IMR-90 (cell line): ENCODE results near the gene NKAIN1. TPM values are rescaled to one million over a fixed set of nuclear protein-coding genes. Genes with fewer than 3 reads are reported as not detected.

Source experiments
- ATAC-seq: fragments of 200-7000 bp; cut with Tn5 transposase; 2 replicates; pipeline ENCODE4 v1.9.1; 2020; ENCODE audit warnings: low read depth, mild to moderate bottlenecking, moderate library complexity
- BruUV-seq: library from RNA; stranded (reverse); fragments of 400-500 nt; replicated peaks from 2 replicates; lab custom pipeline; 2021; lab: Mats Ljungman, UMichigan
- CTCF ChIA-PET: fragments of 300-600 bp; formaldehyde crosslinking; extraction: SDS; loops from one replicate; lab custom pipeline; 2021; ENCODE audit warnings: antibody characterized with exemption; lab: Yijun Ruan, JAX
- POLR2A ChIA-PET: fragments of 300-600 bp; sonication (Branson Sonifier 250); formaldehyde crosslinking; loops from one replicate; lab custom pipeline; 2022; ENCODE audit warnings: antibody characterized with exemption; ENCODE audit not compliant: unreplicated experiment; lab: Charles Lee
- DNase-seq: peaks from one replicate; pipeline ENCODE4 v3.0.0; 2013
- H2AFZ ChIP-seq: replicated peaks from 2 replicates; pipeline ENCODE3; 2013; ENCODE audit warnings: low read length, mild to moderate bottlenecking; ENCODE audit not compliant: poor library complexity
- H2AK5ac ChIP-seq: 2 replicates; pipeline ENCODE4 v1.6.1; 2013; ENCODE audit warnings: low read depth, low read length, inconsistent platforms
- H2AK9ac ChIP-seq: replicated peaks from 2 replicates; pipeline ENCODE3; 2013; ENCODE audit warnings: mild to moderate bottlenecking, low read depth, low read length, moderate library complexity; ENCODE audit not compliant: poor library complexity
- H2BK120ac ChIP-seq: 2 replicates; pipeline ENCODE4 v1.6.1; 2013; ENCODE audit warnings: low read depth, low read length, inconsistent platforms
- H2BK15ac ChIP-seq: 3 replicates; pipeline ENCODE4 v1.6.1; 2013; ENCODE audit warnings: low read depth, low read length, inconsistent platforms
- H2BK20ac ChIP-seq: 2 replicates; pipeline ENCODE4 v1.6.1; 2013; ENCODE audit warnings: low read depth, mild to moderate bottlenecking, inconsistent platforms, low read length, moderate library complexity
- H2BK5ac ChIP-seq: 2 replicates; pipeline ENCODE4 v1.6.1; 2013; ENCODE audit warnings: mild to moderate bottlenecking, low read depth, low read length, inconsistent platforms; ENCODE audit not compliant: poor library complexity, severe bottlenecking
- H3K14ac ChIP-seq: replicated peaks from 2 replicates; pipeline ENCODE4 v1.6.1; 2013; ENCODE audit warnings: low read depth, low read length, inconsistent platforms
- H3K18ac ChIP-seq: 2 replicates; pipeline ENCODE4 v1.6.1; 2013; ENCODE audit warnings: low read depth, low read length, control low read depth
- H3K23ac ChIP-seq: 2 replicates; pipeline ENCODE4 v1.6.1; 2013; ENCODE audit warnings: low read depth, low read length, inconsistent platforms
- H3K27ac ChIP-seq: 2 replicates; pipeline ENCODE4 v1.5.1; 2013; ENCODE audit warnings: mild to moderate bottlenecking, control low read depth, low read length; ENCODE audit not compliant: insufficient read depth
- H3K27me3 ChIP-seq: 2 replicates; pipeline ENCODE4 v1.6.1; 2013; ENCODE audit warnings: low read length; ENCODE audit not compliant: control insufficient read depth, insufficient read depth
- H3K36me3 ChIP-seq: 2 replicates; pipeline ENCODE4 v1.6.1; 2013; ENCODE audit warnings: low read length, mixed read lengths; ENCODE audit not compliant: control insufficient read depth, insufficient read depth
- H3K4ac ChIP-seq: 2 replicates; pipeline ENCODE4 v1.6.1; 2013; ENCODE audit warnings: low read depth, low read length, inconsistent platforms
- H3K4me1 ChIP-seq: 2 replicates; pipeline ENCODE4 v1.6.1; 2013; ENCODE audit warnings: low read length, mixed read lengths; ENCODE audit not compliant: control insufficient read depth, insufficient read depth
- H3K4me2 ChIP-seq: 2 replicates; pipeline ENCODE4 v1.6.1; 2013; ENCODE audit warnings: low read depth, mild to moderate bottlenecking, control low read depth, low read length, moderate library complexity
- H3K4me3 ChIP-seq: 2 replicates; pipeline ENCODE4 v1.5.1; 2013; ENCODE audit warnings: low read depth, mild to moderate bottlenecking, control low read depth, low read length, moderate library complexity; ENCODE audit not compliant: insufficient read depth
- H3K56ac ChIP-seq: 2 replicates; pipeline ENCODE4 v1.6.1; 2013; ENCODE audit warnings: low read length, inconsistent platforms; ENCODE audit not compliant: insufficient read depth; ENCODE audit errors: extremely low read depth
- H3K79me1 ChIP-seq, 2 experiments: 2 replicates each; pipeline ENCODE4 v1.6.1; 2013; ENCODE audit warnings: low read length in 2 of 2, inconsistent platforms in 1 of 2, low read depth in 1 of 2
- H3K9ac ChIP-seq: 2 replicates; pipeline ENCODE4 v1.6.1; 2013; ENCODE audit warnings: low read depth, low read length, control low read depth
- H3K9me1 ChIP-seq: 2 replicates; pipeline ENCODE4 v1.6.1; 2013; ENCODE audit warnings: low read length, inconsistent platforms; ENCODE audit not compliant: insufficient read depth
- H3K9me3 ChIP-seq: 2 replicates; pipeline ENCODE4 v1.6.1; 2013; ENCODE audit warnings: low read length; ENCODE audit not compliant: control insufficient read depth, insufficient read depth
- H4K20me1 ChIP-seq: 2 replicates; pipeline ENCODE4 v1.6.1; 2013; ENCODE audit warnings: low read length, inconsistent platforms; ENCODE audit not compliant: insufficient read depth
- H4K5ac ChIP-seq: 2 replicates; pipeline ENCODE4 v1.6.1; 2013; ENCODE audit warnings: mild to moderate bottlenecking, low read depth, low read length, control low read depth
- H4K8ac ChIP-seq, 2 experiments: 2 replicates each; pipeline ENCODE4 v1.6.1; 2013; ENCODE audit warnings: low read depth in 2 of 2, low read length in 2 of 2, control low read depth in 1 of 2, inconsistent platforms in 1 of 2
- H4K91ac ChIP-seq: 2 replicates; pipeline ENCODE4 v1.6.1; 2013; ENCODE audit warnings: low read depth, low read length, inconsistent platforms; ENCODE audit not compliant: insufficient read depth
- BHLHE40 ChIP-seq: fragments of 150-350 bp; IDR thresholded peaks from 2 replicates; pipeline ENCODE4 v1.6.1; 2016; ENCODE audit warnings: mild to moderate bottlenecking, low read depth, low read length
- CEBPB ChIP-seq: IDR thresholded peaks from 2 replicates; pipeline ENCODE4 v1.6.1; 2012; ENCODE audit warnings: low read depth, low read length, improper control_type of control experiment
- MAFK ChIP-seq: IDR thresholded peaks from 2 replicates; pipeline ENCODE4 v1.6.1; 2012; ENCODE audit warnings: low read depth, low read length, improper control_type of control experiment
- MAZ ChIP-seq: IDR thresholded peaks from 2 replicates; pipeline ENCODE4 v1.6.1; 2012; ENCODE audit warnings: low read depth, mild to moderate bottlenecking, low read length, improper control_type of control experiment, moderate library complexity, borderline replicate concordance
- MXI1 ChIP-seq: IDR thresholded peaks from 2 replicates; pipeline ENCODE4 v1.6.1; 2012; ENCODE audit warnings: low read depth, mild to moderate bottlenecking, low read length, moderate library complexity, borderline replicate concordance
- NFE2L2 ChIP-seq: fragments of 150-350 bp; IDR thresholded peaks from 2 replicates; pipeline ENCODE4 v1.6.1; 2016; ENCODE audit warnings: low read depth, mild to moderate bottlenecking, low read length
- POLR2A ChIP-seq: IDR thresholded peaks from 2 replicates; pipeline ENCODE4 v1.6.1; 2012; ENCODE audit warnings: mild to moderate bottlenecking, low read depth, low read length
- RAD21 ChIP-seq: IDR thresholded peaks from 2 replicates; pipeline ENCODE4 v1.6.1; 2012; ENCODE audit warnings: low read length, improper control_type of control experiment
- RCOR1 ChIP-seq: IDR thresholded peaks from 2 replicates; pipeline ENCODE4 v1.6.1; 2012; ENCODE audit warnings: mild to moderate bottlenecking, low read length, improper control_type of control experiment; ENCODE audit not compliant: insufficient replicate concordance
- RFX5 ChIP-seq: IDR thresholded peaks from 2 replicates; pipeline ENCODE4 v1.8.0; 2012; ENCODE audit warnings: low read depth, mild to moderate bottlenecking, low read length, moderate library complexity
- SMC3 ChIP-seq: fragments of 150-350 bp; IDR thresholded peaks from 2 replicates; pipeline ENCODE4 v1.6.1; 2016; ENCODE audit warnings: low read depth, mild to moderate bottlenecking, antibody characterized with exemption, low read length, moderate library complexity
- WGBS, 2 experiments: methylation state at CpG; one replicate each; pipeline versions ENCODE4 v1.1.5 to v1.1.7; 2013; ENCODE audit warnings: missing lambda C conversion rate in 2 of 2; ENCODE audit not compliant: insufficient read length in 1 of 2; ENCODE audit errors: extremely low coverage in 2 of 2; 5-methylcytosine and 5-hydroxymethylcytosine counted together
- dilution Hi-C: fragments of 300-500 bp; cut with HindIII; formaldehyde crosslinking; loops from one replicate; pipeline ENCODE4 v1.14.3; 2018; ENCODE audit warnings: low sequenced_read_pairs; ENCODE audit not compliant: unreplicated experiment
- in situ Hi-C: fragments of 300-500 bp; cut with MboI; formaldehyde crosslinking; loops from 3 replicates; pipeline ENCODE4 v1.14.3; 2019; ENCODE audit warnings: low sequenced_read_pairs, inconsistent platforms, mixed read lengths
- intact Hi-C: fragments of 100-400 bp; cut with micrococcal nuclease; formaldehyde crosslinking; loops from 2 replicates; pipeline ENCODE4 v1.10.0; 2022
- polyA plus RNA-seq, 3 experiments: library from polyadenylated mRNA; depleted of rRNA; stranded (reverse); fragments of >200 nt; gene quantifications; 2 replicates each; pipeline ENCODE4 v1.2.3, GENCODE V29; 2012; ENCODE audit warnings: low replicate concordance in 1 of 3
- total RNA-seq: library from RNA; depleted of rRNA; stranded (reverse); fragments of >200 nt; gene quantifications from 2 replicates; pipeline ENCODE4 v1.2.3, GENCODE V29; 2012
- TF ChIP-seq, protein P1 (sequence below): fragments of 150-350 bp; IDR thresholded peaks from 2 replicates; pipeline ENCODE4 v1.6.1; 2017; ENCODE audit warnings: mild to moderate bottlenecking, antibody characterized with exemption, low read length, low read depth
- TF ChIP-seq, protein P2 (sequence below): conservative IDR thresholded peaks from 2 replicates; pipeline ENCODE4 v1.5.1; 2012; ENCODE audit warnings: mild to moderate bottlenecking, low read depth, low read length, improper control_type of control experiment
- TF ChIP-seq, protein P3 (sequence below): fragments of 150-350 bp; IDR thresholded peaks from 2 replicates; pipeline ENCODE4 v1.6.1; 2016; ENCODE audit warnings: low read depth, mild to moderate bottlenecking, low read length, moderate library complexity, borderline replicate concordance

The NKAIN1 gene
- total and polyA plus RNA-seq, 2 of the 4 experiments (the other 2 are of a cell fraction), result under 0.01 to 0.09 TPM

DNA sequence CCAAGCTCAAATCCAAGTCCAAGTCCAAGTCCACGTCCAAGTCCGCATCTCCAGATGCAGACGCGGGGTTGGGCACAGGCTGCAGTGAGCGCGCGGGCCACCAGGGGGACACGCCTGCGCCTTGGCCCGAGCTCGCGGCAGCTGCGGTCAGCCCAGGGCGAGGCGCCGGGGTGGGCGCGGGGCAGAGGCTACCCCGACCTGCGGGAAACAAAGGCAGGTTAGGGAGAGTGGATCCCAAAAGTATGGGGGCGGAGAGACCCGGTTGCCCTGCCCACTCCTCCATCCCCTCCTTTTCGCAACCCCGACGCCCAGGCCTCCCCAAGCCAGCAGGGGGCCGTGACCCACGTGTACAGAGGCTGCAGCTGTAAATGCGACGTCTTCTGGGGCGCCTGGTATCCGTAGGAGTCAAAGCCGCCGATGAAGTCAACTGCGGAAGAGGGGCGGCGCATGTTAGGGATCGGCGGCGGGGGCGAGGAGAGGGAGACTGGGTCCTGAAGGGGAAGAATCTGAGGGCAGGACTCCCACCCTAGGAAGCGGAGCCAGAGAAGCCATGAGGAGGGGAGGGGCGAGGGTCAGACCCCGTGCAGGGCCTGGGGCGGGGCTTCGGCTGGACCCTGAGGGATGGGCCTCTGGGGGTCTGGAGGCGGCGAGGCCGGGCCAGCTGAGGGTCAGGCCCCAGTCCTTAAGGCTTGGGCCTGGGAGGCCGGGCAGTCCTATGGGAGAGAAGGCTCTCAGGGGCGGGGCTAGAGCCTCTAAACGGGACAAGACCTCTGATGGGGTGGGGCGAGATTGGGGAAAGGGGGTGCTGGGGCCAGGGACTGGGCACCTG lies 58.0 kb downstream of the NKAIN1 start:
- DNase-seq (no peak), ATAC-seq (peak; percentile 61)
- in situ Hi-C loops, result loop anchor here (10.0 kb wide), 2 partner anchors 243 to 363 kb away; no protein-coding TSS in a partner anchor
- Histone ChIP-seq H3K36me3 (no peaks in the 10 kb centered on the region), H3K23ac (no peak overlapping the region), H3K18ac (no peak overlapping the region), H4K8ac (no peak overlapping the region), H2BK120ac (no peak overlapping the region), H3K9me1 (no peaks in the 10 kb centered on the region; the same call in 1 of the 2 replicates), H3K4me2 (peak overlapping the region; percentile 32; the same call in 1 of the 2 replicates), H2AK9ac (no peak overlapping the region), H2BK20ac (no peak overlapping the region), H2BK5ac (no peak overlapping the region), H2BK15ac (no peak overlapping the region), H2AK5ac (no peak overlapping the region), H3K79me1 (no peaks in the 10 kb centered on the region), H3K4me3 (no peak overlapping the region), H3K9ac (no peak overlapping the region), H2AFZ (peak overlapping the region; percentile 73), H4K20me1 (peaks cover 11% of the 10 kb centered on the region), H3K27me3 (peaks cover 14% of the 10 kb centered on the region; the same call in 1 of the 2 replicates), H3K4me1 (no peaks in the 10 kb centered on the region), H4K91ac (no peak overlapping the region), H3K14ac (no peak overlapping the region), H3K27ac (no peak overlapping the region), H3K9me3 (no peaks in the 10 kb centered on the region), H3K56ac (no peak overlapping the region), H3K4ac (no peak overlapping the region), H4K5ac (no peak overlapping the region)
- dilution Hi-C loops, result no loop called here
- intact Hi-C loops, result loop anchor here (1.0 to 10.0 kb wide), 3 partner anchors 27 to 254 kb away; partner anchors contain the start of genes SNRNP40 and ZCCHC17
- POLR2A ChIA-PET, result no interaction called here
- no TSS peak for BruUV-seq
- CTCF ChIA-PET, result interaction anchor here (0.5 to 1.4 kb wide), 4 partner anchors 11 to 349 kb away, joined by 3 to 8 read pairs (median 5); no protein-coding TSS in a partner anchor
- WGBS, 2 experiments, result 5% methylated on average over 16 of the region's 52 CpGs; no CpG with 5 or more reads in 1 of the 2 experiments
- TF ChIP-seq SMC3 (peak; percentile 24; the same call in 1 of the 2 replicates), RCOR1 (no peak), MAFK (no peak), RFX5 (no peak), MAZ (no peak), MXI1 (no peak), POLR2A (no peak), RAD21 (peak; percentile 38), CEBPB (no peak), NFE2L2 (no peak), BHLHE40 (no peak)
- TF ChIP-seq, protein P1, sequence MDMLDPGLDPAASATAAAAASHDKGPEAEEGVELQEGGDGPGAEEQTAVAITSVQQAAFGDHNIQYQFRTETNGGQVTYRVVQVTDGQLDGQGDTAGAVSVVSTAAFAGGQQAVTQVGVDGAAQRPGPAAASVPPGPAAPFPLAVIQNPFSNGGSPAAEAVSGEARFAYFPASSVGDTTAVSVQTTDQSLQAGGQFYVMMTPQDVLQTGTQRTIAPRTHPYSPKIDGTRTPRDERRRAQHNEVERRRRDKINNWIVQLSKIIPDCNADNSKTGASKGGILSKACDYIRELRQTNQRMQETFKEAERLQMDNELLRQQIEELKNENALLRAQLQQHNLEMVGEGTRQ, result no peak
- TF ChIP-seq, protein P2, sequence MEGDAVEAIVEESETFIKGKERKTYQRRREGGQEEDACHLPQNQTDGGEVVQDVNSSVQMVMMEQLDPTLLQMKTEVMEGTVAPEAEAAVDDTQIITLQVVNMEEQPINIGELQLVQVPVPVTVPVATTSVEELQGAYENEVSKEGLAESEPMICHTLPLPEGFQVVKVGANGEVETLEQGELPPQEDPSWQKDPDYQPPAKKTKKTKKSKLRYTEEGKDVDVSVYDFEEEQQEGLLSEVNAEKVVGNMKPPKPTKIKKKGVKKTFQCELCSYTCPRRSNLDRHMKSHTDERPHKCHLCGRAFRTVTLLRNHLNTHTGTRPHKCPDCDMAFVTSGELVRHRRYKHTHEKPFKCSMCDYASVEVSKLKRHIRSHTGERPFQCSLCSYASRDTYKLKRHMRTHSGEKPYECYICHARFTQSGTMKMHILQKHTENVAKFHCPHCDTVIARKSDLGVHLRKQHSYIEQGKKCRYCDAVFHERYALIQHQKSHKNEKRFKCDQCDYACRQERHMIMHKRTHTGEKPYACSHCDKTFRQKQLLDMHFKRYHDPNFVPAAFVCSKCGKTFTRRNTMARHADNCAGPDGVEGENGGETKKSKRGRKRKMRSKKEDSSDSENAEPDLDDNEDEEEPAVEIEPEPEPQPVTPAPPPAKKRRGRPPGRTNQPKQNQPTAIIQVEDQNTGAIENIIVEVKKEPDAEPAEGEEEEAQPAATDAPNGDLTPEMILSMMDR, result peak; percentile 65
- TF ChIP-seq, protein P3, sequence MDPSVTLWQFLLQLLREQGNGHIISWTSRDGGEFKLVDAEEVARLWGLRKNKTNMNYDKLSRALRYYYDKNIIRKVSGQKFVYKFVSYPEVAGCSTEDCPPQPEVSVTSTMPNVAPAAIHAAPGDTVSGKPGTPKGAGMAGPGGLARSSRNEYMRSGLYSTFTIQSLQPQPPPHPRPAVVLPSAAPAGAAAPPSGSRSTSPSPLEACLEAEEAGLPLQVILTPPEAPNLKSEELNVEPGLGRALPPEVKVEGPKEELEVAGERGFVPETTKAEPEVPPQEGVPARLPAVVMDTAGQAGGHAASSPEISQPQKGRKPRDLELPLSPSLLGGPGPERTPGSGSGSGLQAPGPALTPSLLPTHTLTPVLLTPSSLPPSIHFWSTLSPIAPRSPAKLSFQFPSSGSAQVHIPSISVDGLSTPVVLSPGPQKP, result no peak
